ENCODE results near the gene LIN52. TPM values are rescaled to one million over a fixed set of nuclear protein-coding genes. Genes with fewer than 3 reads are reported as not detected.

Gene LIN52
- total RNA-seq, 6 experiments from 2014 or later = 9.8 to 12.1 (median 10.1) TPM

GRCh38 chr14:74204491-74204890 is 119.7 kb downstream of the LIN52 start:
- H3K4me1 Mint-ChIP-seq (ENCODE audit: low read depth) = no peaks in the 10 kb centered on the region
- H3K4me3 Mint-ChIP-seq = no peak overlapping the region
- no peak for DNase-seq
- H3K36me3 Mint-ChIP-seq (ENCODE audit: low read depth) = no peaks in the 10 kb centered on the region
- no peak overlapping the region for H3K27ac Mint-ChIP-seq
- H3K9me3 Mint-ChIP-seq = no peaks in the 10 kb centered on the region
- peaks cover 3% of the 10 kb centered on the region for H3K27me3 Mint-ChIP-seq (ENCODE audit: insufficient read depth)
- TF ChIP-seq CTCF (IDR thresholded peaks at IDR 0.05) = no peak

- Mint-ChIP-seq H3K36me3 (ENCODE audit: low read depth) (no peaks in the 10 kb centered on the region), H3K27ac (no peak overlapping the region), H3K9me3 (no peaks in the 10 kb centered on the region), H3K4me1 (ENCODE audit: low read depth) (no peaks in the 10 kb centered on the region), H3K27me3 (ENCODE audit: insufficient read depth) (peaks cover 3% of the 10 kb centered on the region), H3K4me3 (no peak overlapping the region)
- no peak for DNase-seq
- TF ChIP-seq CTCF (IDR thresholded peaks at IDR 0.05) = no peak
These were observed 121.1 kb downstream of the LIN52 start for GRCh38 chr14:74205882-74206281.

GRCh38 chr14:74207943-74208342 is 123.2 kb downstream of the LIN52 start:
- peaks cover 4% of the 10 kb centered on the region for H3K27me3 Mint-ChIP-seq (ENCODE audit: insufficient read depth)
- peak; percentile 61 for TF ChIP-seq CTCF (IDR thresholded peaks at IDR 0.05)
- H3K9me3 Mint-ChIP-seq = no peaks in the 10 kb centered on the region
- no peak overlapping the region for H3K27ac Mint-ChIP-seq
- no peaks in the 10 kb centered on the region for H3K4me1 Mint-ChIP-seq (ENCODE audit: low read depth)
- no peak for DNase-seq
- H3K4me3 Mint-ChIP-seq = no peak overlapping the region
- H3K36me3 Mint-ChIP-seq (ENCODE audit: low read depth) = no peaks in the 10 kb centered on the region

- Mint-ChIP-seq H3K4me3 (no peak overlapping the region), H3K36me3 (ENCODE audit: low read depth) (no peaks in the 10 kb centered on the region), H3K9me3 (no peaks in the 10 kb centered on the region), H3K27me3 (ENCODE audit: insufficient read depth) (peaks cover 6% of the 10 kb centered on the region), H3K4me1 (ENCODE audit: low read depth) (no peaks in the 10 kb centered on the region), H3K27ac (no peak overlapping the region)
- no peak for DNase-seq
- TF ChIP-seq CTCF (IDR thresholded peaks at IDR 0.05) = no peak
These were observed 123.9 kb downstream of the LIN52 start for GRCh38 chr14:74208642-74209041.

- Mint-ChIP-seq H3K27me3 (ENCODE audit: insufficient read depth) (peaks cover 21% of the 10 kb centered on the region), H3K9me3 (no peaks in the 10 kb centered on the region), H3K27ac (no peak overlapping the region), H3K4me1 (ENCODE audit: low read depth) (no peaks in the 10 kb centered on the region), H3K36me3 (ENCODE audit: low read depth) (no peaks in the 10 kb centered on the region), H3K4me3 (no peak overlapping the region)
- no peak for TF ChIP-seq CTCF (IDR thresholded peaks at IDR 0.05)
- no peak for DNase-seq
These were observed 127.3 kb downstream of the LIN52 start for GRCh38 chr14:74211945-74212580.

All from HFFc6 (cell line).